Measurements from ENCODE around the gene SRGAP2B. TPM values are rescaled to one million over a fixed set of nuclear protein-coding genes. Genes with fewer than 3 reads are reported as not detected.
A peak's percentile ranks its signal among the peaks of the same experiment; 100 is the strongest.
"Not testable (repeated sequence)": the region's sequence is repeated elsewhere in the genome, so short reads cannot be mapped to it uniquely, and the experiment has no call there.

SRGAP2B gene
- total RNA-seq, 2 donors from 2014 or later = 24.1 to 24.4 TPM

- not testable (repeated sequence) for ATAC-seq (replicated peaks); H3K27me3 Mint-ChIP-seq; H3K4me3 Mint-ChIP-seq; H3K9me3 Mint-ChIP-seq; H3K4me1 Mint-ChIP-seq; H3K36me3 Mint-ChIP-seq (ENCODE audit: low read depth); H3K27ac Mint-ChIP-seq
These were observed 162.1 kb downstream of the SRGAP2B start for GRCh38 chr1:144933014-144933413.

GRCh38 chr1:144932153-144932552, 163.0 kb downstream of the SRGAP2B start:
- not testable (repeated sequence) for H3K4me3 Mint-ChIP-seq; H3K27me3 Mint-ChIP-seq; H3K4me1 Mint-ChIP-seq; ATAC-seq (replicated peaks); H3K27ac Mint-ChIP-seq; H3K9me3 Mint-ChIP-seq; H3K36me3 Mint-ChIP-seq (ENCODE audit: low read depth)

- not testable (repeated sequence) for ATAC-seq (replicated peaks); H3K36me3 Mint-ChIP-seq (ENCODE audit: low read depth); H3K4me1 Mint-ChIP-seq; H3K9me3 Mint-ChIP-seq; H3K27ac Mint-ChIP-seq; H3K4me3 Mint-ChIP-seq; H3K27me3 Mint-ChIP-seq
These were observed 163.6 kb downstream of the SRGAP2B start for GRCh38 chr1:144931553-144931952.

GRCh38 chr1:144930085-144930777, 164.9 kb downstream of the SRGAP2B start:
- H3K4me3 Mint-ChIP-seq; H3K9me3 Mint-ChIP-seq; H3K27ac Mint-ChIP-seq; H3K36me3 Mint-ChIP-seq (ENCODE audit: low read depth); H3K4me1 Mint-ChIP-seq; H3K27me3 Mint-ChIP-seq: not testable (repeated sequence)
- peak; percentile 94 for ATAC-seq (replicated peaks)

- not testable (repeated sequence) for H3K27ac Mint-ChIP-seq; H3K9me3 Mint-ChIP-seq; H3K4me1 Mint-ChIP-seq; H3K4me3 Mint-ChIP-seq; H3K27me3 Mint-ChIP-seq; H3K36me3 Mint-ChIP-seq (ENCODE audit: low read depth); ATAC-seq (replicated peaks)
These were observed 167.8 kb downstream of the SRGAP2B start for GRCh38 chr1:144927292-144927691.

GRCh38 chr1:144923640-144924039, 171.5 kb downstream of the SRGAP2B start:
- H3K4me1 Mint-ChIP-seq; H3K9me3 Mint-ChIP-seq; H3K4me3 Mint-ChIP-seq; ATAC-seq (replicated peaks); H3K27ac Mint-ChIP-seq; H3K36me3 Mint-ChIP-seq (ENCODE audit: low read depth); H3K27me3 Mint-ChIP-seq: not testable (repeated sequence)

GRCh38 chr1:144922785-144923184, 172.3 kb downstream of the SRGAP2B start:
- not testable (repeated sequence) for ATAC-seq (replicated peaks); H3K4me1 Mint-ChIP-seq; H3K27ac Mint-ChIP-seq; H3K4me3 Mint-ChIP-seq; H3K27me3 Mint-ChIP-seq; H3K9me3 Mint-ChIP-seq; H3K36me3 Mint-ChIP-seq (ENCODE audit: low read depth)

- H3K36me3 Mint-ChIP-seq (ENCODE audit: low read depth); H3K4me3 Mint-ChIP-seq; ATAC-seq (replicated peaks); H3K27ac Mint-ChIP-seq; H3K4me1 Mint-ChIP-seq; H3K9me3 Mint-ChIP-seq; H3K27me3 Mint-ChIP-seq: not testable (repeated sequence)
These were observed 176.0 kb downstream of the SRGAP2B start for GRCh38 chr1:144919106-144919505.

GRCh38 chr1:144918027-144918603, 177.0 kb downstream of the SRGAP2B start:
- H3K4me1 Mint-ChIP-seq; H3K4me3 Mint-ChIP-seq; H3K36me3 Mint-ChIP-seq (ENCODE audit: low read depth); H3K27me3 Mint-ChIP-seq; H3K9me3 Mint-ChIP-seq: not testable (repeated sequence)
- peak overlapping the region; percentile 63 for H3K27ac Mint-ChIP-seq
- ATAC-seq (replicated peaks) = peak; percentile 44

GRCh38 chr1:144917154-144918026, 177.7 kb downstream of the SRGAP2B start:
- not testable (repeated sequence) for H3K4me1 Mint-ChIP-seq; H3K27me3 Mint-ChIP-seq; H3K9me3 Mint-ChIP-seq; H3K27ac Mint-ChIP-seq; H3K36me3 Mint-ChIP-seq (ENCODE audit: low read depth); H3K4me3 Mint-ChIP-seq
- ATAC-seq (replicated peaks) = peak; percentile 93

- H3K4me1 Mint-ChIP-seq; H3K4me3 Mint-ChIP-seq; H3K9me3 Mint-ChIP-seq; H3K36me3 Mint-ChIP-seq (ENCODE audit: low read depth); H3K27me3 Mint-ChIP-seq; H3K27ac Mint-ChIP-seq: not testable (repeated sequence)
- ATAC-seq (replicated peaks) = peak; percentile 46
These were observed 181.0 kb downstream of the SRGAP2B start for GRCh38 chr1:144913977-144914734.

GRCh38 chr1:144913458-144913857, 181.7 kb downstream of the SRGAP2B start:
- not testable (repeated sequence) for H3K4me3 Mint-ChIP-seq; H3K4me1 Mint-ChIP-seq; H3K27ac Mint-ChIP-seq; H3K9me3 Mint-ChIP-seq; H3K36me3 Mint-ChIP-seq (ENCODE audit: low read depth); ATAC-seq (replicated peaks); H3K27me3 Mint-ChIP-seq

- ATAC-seq (replicated peaks); H3K9me3 Mint-ChIP-seq; H3K27me3 Mint-ChIP-seq; H3K36me3 Mint-ChIP-seq (ENCODE audit: low read depth); H3K27ac Mint-ChIP-seq; H3K4me3 Mint-ChIP-seq; H3K4me1 Mint-ChIP-seq: not testable (repeated sequence)
These were observed 184.4 kb downstream of the SRGAP2B start for GRCh38 chr1:144910729-144911128.

- not testable (repeated sequence) for H3K4me3 Mint-ChIP-seq; H3K9me3 Mint-ChIP-seq; H3K27me3 Mint-ChIP-seq; H3K27ac Mint-ChIP-seq; H3K4me1 Mint-ChIP-seq; H3K36me3 Mint-ChIP-seq (ENCODE audit: low read depth); ATAC-seq (replicated peaks)
These were observed 194.3 kb downstream of the SRGAP2B start for GRCh38 chr1:144900841-144901240.
